Activated T-cell treated with anti-CD3 and anti-CD28 coated beads, Interleukin-2, amount 50 U/mL, for 24 hours (primary cell): ENCODE results near the gene GAS2L2.
"Not testable (repeated sequence)": the region's sequence is repeated elsewhere in the genome, so short reads cannot be mapped to it uniquely, and the experiment has no call there.

Experiments
- DNase-seq: peaks from one replicate; pipeline ENCODE4 v3.0.0-alpha.2; 2020
- H3K27ac Mint-ChIP-seq: 2 replicates; pipeline ENCODE4 v1.8.0; 2020; ENCODE audit warnings: mild to moderate bottlenecking, mixed read lengths
- H3K27me3 Mint-ChIP-seq: 2 replicates; pipeline ENCODE4 v1.8.0; 2020; ENCODE audit warnings: mixed read lengths
- H3K36me3 Mint-ChIP-seq: 2 replicates; pipeline ENCODE4 v1.8.0; 2020; ENCODE audit warnings: low read depth, mixed read lengths
- H3K4me1 Mint-ChIP-seq: 2 replicates; pipeline ENCODE4 v1.8.0; 2020; ENCODE audit warnings: low read depth, mixed read lengths
- H3K4me3 Mint-ChIP-seq: 2 replicates; pipeline ENCODE4 v1.8.0; 2020; ENCODE audit warnings: mild to moderate bottlenecking, moderate library complexity, mixed read lengths
- H3K9me3 Mint-ChIP-seq: 2 replicates; pipeline ENCODE4 v1.8.0; 2020; ENCODE audit warnings: mixed read lengths

GAS2L2 gene

DNA sequence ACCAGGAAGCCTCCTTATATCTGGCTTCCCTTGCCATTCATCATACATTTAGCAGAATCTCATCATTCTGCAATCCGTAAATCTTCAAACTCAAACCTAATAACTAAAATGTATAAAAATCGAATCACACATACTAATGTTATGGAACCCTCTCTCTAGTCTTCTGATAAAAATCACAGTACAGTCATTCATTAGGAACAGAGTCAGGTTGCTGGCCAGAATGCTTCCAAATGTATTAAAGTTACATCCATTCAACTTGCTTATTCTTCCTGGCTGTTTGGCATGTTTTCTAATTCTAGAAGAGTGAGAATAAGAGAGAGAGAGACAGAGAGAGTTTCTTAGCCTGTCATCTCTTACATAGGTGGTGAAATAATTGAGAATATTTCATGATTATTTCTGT is 38.1 kb downstream of the GAS2L2 start:
- H3K27ac Mint-ChIP-seq: no peak overlapping the region
- no peak overlapping the region for H3K4me3 Mint-ChIP-seq
- peaks cover 10% of the 10 kb centered on the region for H3K4me1 Mint-ChIP-seq
- no peaks in the 10 kb centered on the region for H3K9me3 Mint-ChIP-seq
- no peak for DNase-seq
- H3K27me3 Mint-ChIP-seq: no peaks in the 10 kb centered on the region
- peaks cover 57% of the 10 kb centered on the region for H3K36me3 Mint-ChIP-seq

DNA sequence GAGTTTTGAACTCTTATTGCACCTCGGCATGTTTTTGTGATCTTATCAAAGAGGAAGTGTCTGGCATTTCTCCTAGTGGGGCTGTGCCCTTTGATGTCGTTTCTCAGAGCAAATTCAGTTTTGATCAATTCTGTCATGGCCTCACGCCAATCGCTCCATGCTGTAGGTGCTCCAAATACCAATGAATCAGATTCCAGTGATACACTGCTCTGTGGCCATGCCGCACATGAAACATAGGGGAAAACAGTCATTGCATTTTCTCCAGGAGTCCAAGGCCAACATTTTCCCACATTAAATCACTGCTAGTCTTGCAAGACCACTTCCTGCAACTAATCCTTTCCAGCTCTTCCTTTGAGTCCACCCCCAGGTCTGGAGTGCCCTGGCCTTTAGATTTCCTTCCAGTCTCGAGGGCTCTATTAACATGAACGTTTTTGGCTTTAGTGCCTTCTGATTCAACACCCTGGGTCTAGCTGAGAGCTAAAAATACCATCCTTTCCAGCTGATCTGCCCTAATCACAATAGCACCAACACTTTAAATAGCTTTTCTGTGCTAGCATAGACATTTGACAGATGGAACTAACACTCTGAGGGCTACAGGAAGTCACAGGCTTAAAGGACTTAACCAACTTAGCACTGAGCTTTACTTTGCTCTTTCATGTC is 39.8 kb downstream of the GAS2L2 start:
- no peak overlapping the region for H3K4me3 Mint-ChIP-seq
- no peaks in the 10 kb centered on the region for H3K9me3 Mint-ChIP-seq
- DNase-seq: no peak
- H3K27me3 Mint-ChIP-seq: no peaks in the 10 kb centered on the region
- H3K4me1 Mint-ChIP-seq: peaks cover 22% of the 10 kb centered on the region
- no peak overlapping the region for H3K27ac Mint-ChIP-seq
- H3K36me3 Mint-ChIP-seq: peaks cover 56% of the 10 kb centered on the region

DNA sequence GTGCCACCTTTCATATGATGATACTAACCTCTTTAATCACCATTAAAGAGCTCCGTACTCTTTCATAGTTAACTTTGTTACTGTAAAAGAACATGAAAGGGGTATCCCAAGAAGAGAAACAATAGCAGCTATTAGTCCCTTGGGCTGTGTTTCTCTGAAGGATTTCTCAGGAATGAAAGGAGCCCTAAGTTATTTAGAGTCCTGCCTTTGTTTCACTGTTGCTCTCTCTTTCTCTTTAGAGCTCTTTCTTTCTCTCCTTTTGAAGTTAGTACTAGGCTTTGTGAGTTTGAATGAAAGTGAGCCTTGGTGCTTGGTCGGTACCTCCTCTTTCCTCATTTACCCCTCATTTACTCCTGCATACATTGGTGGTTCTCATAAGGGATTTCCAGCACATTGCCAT is 42.1 kb downstream of the GAS2L2 start:
- Mint-ChIP-seq H3K4me1 (peaks cover 35% of the 10 kb centered on the region), H3K9me3 (no peaks in the 10 kb centered on the region), H3K27me3 (no peaks in the 10 kb centered on the region), H3K4me3 (no peak overlapping the region), H3K27ac (peak overlapping the region; percentile 39), H3K36me3 (peaks cover 45% of the 10 kb centered on the region)
- no peak for DNase-seq

DNA sequence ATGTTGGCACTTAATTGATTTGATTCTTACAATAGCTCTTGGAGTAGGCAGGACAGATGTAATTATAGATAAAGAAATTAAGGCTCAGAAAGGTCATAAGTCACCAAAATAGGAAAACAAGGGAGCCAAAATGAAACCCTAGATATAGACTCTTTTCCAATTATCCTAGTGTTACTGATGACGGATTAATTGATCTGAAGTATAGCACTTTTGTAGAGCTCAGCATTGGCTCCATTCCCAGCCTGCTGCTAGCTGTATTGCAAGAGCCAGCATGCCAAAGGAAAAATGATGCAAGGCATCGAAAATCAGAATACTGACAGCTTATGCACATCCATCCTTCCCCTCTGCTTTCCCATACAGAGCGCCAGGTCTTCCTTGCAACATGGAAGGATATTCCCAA is 43.2 kb downstream of the GAS2L2 start:
- no peak for DNase-seq
- Mint-ChIP-seq H3K27ac (no peak overlapping the region), H3K4me3 (no peak overlapping the region), H3K9me3 (no peaks in the 10 kb centered on the region), H3K27me3 (no peaks in the 10 kb centered on the region), H3K36me3 (peaks cover 54% of the 10 kb centered on the region), H3K4me1 (peaks cover 41% of the 10 kb centered on the region)

DNA sequence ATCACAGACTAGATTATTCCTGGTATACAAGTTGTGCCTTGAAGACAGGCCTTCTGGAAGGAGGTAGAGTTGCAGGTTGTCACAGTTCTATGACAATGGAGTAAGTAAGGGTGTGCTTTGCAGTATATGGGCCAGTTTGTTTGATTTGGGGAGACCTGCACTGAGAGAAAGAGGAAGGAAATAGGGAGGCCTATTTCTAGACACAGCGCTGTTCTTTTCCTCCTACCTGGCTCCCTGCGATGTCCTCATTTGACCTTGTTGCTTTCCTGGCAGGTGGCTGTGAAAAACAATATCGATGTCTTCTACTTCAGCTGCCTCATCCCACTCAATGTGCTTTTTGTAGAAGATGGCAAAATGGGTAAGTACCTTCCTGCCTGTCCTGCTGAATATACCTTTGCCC is 44.1 kb downstream of the GAS2L2 start:
- DNase-seq: no peak
- Mint-ChIP-seq H3K27ac (no peak overlapping the region), H3K4me3 (no peak overlapping the region), H3K27me3 (no peaks in the 10 kb centered on the region), H3K9me3 (no peaks in the 10 kb centered on the region), H3K4me1 (peaks cover 48% of the 10 kb centered on the region), H3K36me3 (peaks cover 58% of the 10 kb centered on the region)

DNA sequence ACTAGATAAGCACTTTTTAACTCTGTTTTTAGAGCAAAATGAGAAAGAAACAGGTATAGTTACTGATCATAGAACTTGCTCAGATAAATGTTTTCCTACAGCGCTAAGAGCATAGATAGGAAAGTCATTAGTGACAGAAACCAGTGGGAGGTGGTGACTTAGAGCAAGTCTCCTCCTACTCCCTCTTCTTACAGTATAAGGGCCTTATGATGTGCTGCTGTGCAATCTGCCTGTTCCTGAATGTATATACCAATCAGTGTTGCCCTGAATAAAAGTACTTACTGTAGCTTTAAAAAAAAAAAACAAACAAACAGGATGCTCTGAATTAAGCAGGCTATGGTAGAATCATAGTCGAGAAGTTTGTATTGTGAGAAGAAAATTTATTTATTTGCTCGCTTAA is 44.9 kb downstream of the GAS2L2 start:
- peak overlapping the region; percentile 53 for H3K27ac Mint-ChIP-seq
- no peaks in the 10 kb centered on the region for H3K9me3 Mint-ChIP-seq
- H3K36me3 Mint-ChIP-seq: peaks cover 63% of the 10 kb centered on the region
- H3K4me1 Mint-ChIP-seq: peaks cover 51% of the 10 kb centered on the region
- no peak for DNase-seq
- no peak overlapping the region for H3K4me3 Mint-ChIP-seq
- H3K27me3 Mint-ChIP-seq: no peaks in the 10 kb centered on the region

DNA sequence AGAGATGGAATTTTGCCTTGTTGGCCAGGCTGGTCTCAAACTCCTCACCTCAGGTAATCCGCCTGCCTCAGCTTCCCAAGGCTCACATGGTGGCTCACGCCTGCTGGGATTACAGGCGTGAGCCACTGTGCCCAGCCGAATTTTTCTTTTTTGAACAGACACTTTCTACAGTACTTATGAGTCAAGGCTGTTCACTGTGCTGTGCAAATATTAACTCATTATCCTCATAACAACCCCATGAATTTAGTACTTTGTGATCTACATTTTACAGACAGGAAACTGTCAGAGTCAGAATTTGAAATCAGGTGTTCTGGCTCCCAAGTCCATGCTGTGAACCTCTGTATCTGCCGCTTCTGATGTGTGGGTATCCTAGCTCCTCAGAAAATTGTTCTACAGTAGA is 47.3 kb downstream of the GAS2L2 start:
- Mint-ChIP-seq H3K36me3 (peaks cover 69% of the 10 kb centered on the region), H3K27ac (no peak overlapping the region), H3K4me3 (no peak overlapping the region), H3K4me1 (peaks cover 44% of the 10 kb centered on the region), H3K27me3 (no peaks in the 10 kb centered on the region), H3K9me3 (no peaks in the 10 kb centered on the region)
- DNase-seq: no peak

DNA sequence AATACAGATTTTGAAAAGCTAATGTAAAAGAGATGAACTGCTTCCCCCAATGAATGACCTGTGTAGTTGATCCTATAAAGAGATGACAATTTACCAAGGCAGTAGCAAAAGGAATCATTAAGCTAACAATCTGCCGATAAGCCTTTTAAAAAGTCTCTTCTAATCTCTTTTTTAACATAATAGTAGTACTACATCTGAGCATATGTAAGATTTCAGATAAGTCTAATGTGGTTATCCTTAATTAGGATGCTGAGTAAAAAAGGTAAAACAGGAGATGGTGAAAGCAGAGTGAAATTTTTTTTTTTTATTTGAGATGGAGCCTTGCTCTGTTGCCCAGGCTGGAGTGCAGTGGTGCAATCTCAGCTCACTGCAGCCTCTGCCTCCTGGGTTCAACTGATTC is 47.8 kb downstream of the GAS2L2 start:
- H3K27me3 Mint-ChIP-seq: no peaks in the 10 kb centered on the region
- H3K4me3 Mint-ChIP-seq: no peak overlapping the region
- peaks cover 41% of the 10 kb centered on the region for H3K4me1 Mint-ChIP-seq
- H3K36me3 Mint-ChIP-seq: peaks cover 65% of the 10 kb centered on the region
- H3K27ac Mint-ChIP-seq: no peak overlapping the region
- no peaks in the 10 kb centered on the region for H3K9me3 Mint-ChIP-seq
- DNase-seq: no peak

DNA sequence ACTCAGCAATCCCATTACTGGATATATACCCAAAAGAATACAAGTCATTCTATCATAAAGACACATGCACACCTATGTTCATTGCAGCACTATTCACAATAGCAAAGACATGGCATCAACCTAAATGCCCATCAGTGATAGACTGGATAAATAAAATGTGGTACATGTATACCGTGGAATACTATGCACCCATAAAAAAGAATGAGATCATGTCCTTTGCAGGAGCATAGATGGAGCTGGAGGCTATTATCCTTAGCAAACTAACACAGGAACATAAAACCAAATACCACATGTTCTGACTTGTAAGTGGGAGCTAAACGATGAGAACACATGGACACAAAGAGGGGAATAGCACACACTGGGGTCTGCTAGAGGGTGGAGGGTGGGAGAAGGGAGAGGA is 49.7 kb downstream of the GAS2L2 start:
- Mint-ChIP-seq H3K36me3 (peaks cover 66% of the 10 kb centered on the region), H3K4me1 (peaks cover 30% of the 10 kb centered on the region)
- H3K4me3 Mint-ChIP-seq, DNase-seq, H3K9me3 Mint-ChIP-seq, H3K27me3 Mint-ChIP-seq, H3K27ac Mint-ChIP-seq: not testable (repeated sequence)

DNA sequence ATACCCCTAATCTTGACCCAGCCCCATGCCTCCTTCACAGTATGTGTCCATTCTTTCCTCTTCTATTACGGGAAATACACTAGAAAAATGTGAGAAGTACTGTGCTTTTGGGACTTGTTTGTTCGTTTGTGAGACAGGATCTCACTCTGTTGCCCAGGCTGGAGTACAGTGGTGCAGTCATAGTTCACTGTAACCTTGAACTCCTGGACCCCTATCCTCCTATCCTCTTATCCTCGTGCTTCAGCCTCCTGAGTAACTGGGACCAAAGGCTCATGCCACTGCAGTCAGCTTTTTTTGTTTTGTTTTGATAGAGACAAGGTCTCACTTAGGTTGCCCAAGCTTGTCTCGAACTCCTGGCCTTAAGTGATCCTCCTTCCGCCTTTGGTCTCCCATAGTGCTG is 51.5 kb downstream of the GAS2L2 start:
- no peaks in the 10 kb centered on the region for H3K27me3 Mint-ChIP-seq
- H3K27ac Mint-ChIP-seq: no peak overlapping the region
- H3K9me3 Mint-ChIP-seq: no peaks in the 10 kb centered on the region
- peaks cover 16% of the 10 kb centered on the region for H3K4me1 Mint-ChIP-seq
- no peak for DNase-seq
- H3K4me3 Mint-ChIP-seq: no peak overlapping the region
- H3K36me3 Mint-ChIP-seq: peaks cover 76% of the 10 kb centered on the region

DNA sequence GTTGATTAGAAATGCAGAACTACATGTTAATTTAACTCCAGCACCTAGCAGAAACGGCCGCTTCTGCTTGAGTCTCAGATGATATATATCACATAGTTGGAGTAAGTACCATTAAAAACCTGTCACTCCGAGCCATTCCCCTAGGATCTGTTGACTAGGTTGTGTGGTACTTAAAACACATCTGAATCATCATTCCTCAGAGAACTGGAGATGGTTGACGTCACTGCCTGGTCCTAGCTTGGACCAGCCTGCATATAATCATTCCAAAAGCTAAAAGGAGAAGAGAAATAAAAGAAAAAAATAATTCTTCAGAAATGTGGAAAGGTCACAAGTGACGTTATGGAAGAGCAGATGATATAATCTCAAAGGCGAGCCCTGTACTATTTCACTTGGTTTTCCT is 52.9 kb downstream of the GAS2L2 start:
- H3K4me3 Mint-ChIP-seq: no peak overlapping the region
- H3K27ac Mint-ChIP-seq: no peak overlapping the region
- peaks cover 80% of the 10 kb centered on the region for H3K36me3 Mint-ChIP-seq
- no peaks in the 10 kb centered on the region for H3K9me3 Mint-ChIP-seq
- DNase-seq: no peak
- H3K4me1 Mint-ChIP-seq: peaks cover 12% of the 10 kb centered on the region
- no peaks in the 10 kb centered on the region for H3K27me3 Mint-ChIP-seq

DNA sequence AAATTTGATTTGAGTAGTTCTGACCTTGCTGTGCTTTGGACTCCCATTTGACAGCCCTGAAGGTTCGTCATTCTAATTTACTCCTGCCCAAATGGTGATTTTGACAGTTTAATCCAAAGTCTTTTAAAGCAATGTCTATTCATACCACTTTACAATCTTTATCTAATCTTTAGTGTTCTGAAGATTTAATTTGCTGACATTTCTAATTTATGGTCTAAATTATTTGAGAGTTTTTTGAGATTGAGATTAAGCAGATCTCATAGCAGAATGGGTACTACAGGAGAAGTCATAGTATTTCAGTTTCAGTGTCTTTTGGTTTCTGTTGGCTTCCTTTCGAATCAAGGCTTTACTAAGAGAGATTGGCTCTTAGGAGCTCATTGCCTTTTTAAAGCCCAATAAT is 54.2 kb downstream of the GAS2L2 start:
- Mint-ChIP-seq H3K27ac (no peak overlapping the region), H3K4me1 (peaks cover 2% of the 10 kb centered on the region), H3K27me3 (no peaks in the 10 kb centered on the region), H3K4me3 (no peak overlapping the region), H3K36me3 (peaks cover 82% of the 10 kb centered on the region), H3K9me3 (no peaks in the 10 kb centered on the region)
- no peak for DNase-seq

DNA sequence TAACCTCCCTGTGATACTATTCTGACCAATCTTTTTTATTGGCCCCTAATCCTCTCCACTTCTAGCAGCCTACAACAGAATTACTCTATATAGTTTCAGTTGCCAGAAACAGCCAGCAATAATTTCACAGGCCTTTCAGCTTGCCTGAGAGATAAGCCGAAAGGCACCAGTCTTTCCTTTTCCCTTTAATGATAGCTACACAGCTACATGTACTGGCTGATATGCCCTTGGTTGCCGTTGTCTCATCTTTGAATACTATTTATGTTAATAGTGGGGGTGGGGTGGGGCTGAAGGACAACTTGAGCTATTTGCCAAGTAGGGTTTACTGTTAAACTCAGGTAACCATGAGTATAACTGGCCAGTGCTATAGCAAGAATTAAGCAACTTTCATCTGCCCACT is 57.4 kb downstream of the GAS2L2 start:
- no peaks in the 10 kb centered on the region for H3K9me3 Mint-ChIP-seq
- H3K27ac Mint-ChIP-seq: no peak overlapping the region
- H3K36me3 Mint-ChIP-seq: peaks cover 84% of the 10 kb centered on the region
- H3K27me3 Mint-ChIP-seq: no peaks in the 10 kb centered on the region
- no peak for DNase-seq
- H3K4me3 Mint-ChIP-seq: no peak overlapping the region
- no peaks in the 10 kb centered on the region for H3K4me1 Mint-ChIP-seq

DNA sequence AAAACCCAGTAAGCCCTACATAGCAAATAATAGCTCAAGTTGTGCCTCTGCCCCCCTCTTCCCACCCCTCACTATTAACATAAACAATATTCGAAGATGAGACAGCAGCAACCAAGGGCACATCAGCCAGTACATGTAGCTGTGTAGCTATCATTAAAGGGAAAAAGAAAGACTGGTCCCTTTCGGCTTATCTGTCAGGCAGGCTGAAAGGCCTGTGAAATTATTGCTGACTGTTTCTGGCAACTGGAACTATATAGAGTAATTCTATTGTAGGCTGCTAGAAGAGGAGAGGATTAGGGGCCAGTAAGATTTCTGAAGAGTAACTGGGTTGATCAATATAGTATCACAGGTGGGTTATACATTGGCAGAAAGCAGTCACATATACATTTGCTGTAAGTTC is 58.1 kb downstream of the GAS2L2 start:
- no peak for DNase-seq
- Mint-ChIP-seq H3K9me3 (no peaks in the 10 kb centered on the region), H3K4me3 (no peak overlapping the region), H3K36me3 (peaks cover 88% of the 10 kb centered on the region), H3K4me1 (no peaks in the 10 kb centered on the region), H3K27me3 (no peaks in the 10 kb centered on the region), H3K27ac (no peak overlapping the region)
